T47D (cell line): ENCODE data around the gene OTUD4.

Experiments used
- DNase-seq, 2 experiments: peaks; one replicate each; pipeline versions ENCODE4 v3.0.0 to v3.0.0-alpha.2; 2011 to 2012; ENCODE audit warnings: low read depth in 1 of 2, low spot score in 1 of 2
- JUND ChIP-seq: IDR thresholded peaks from 2 replicates; pipeline ENCODE4 v1.6.1; 2012; ENCODE audit warnings: low read depth
- in situ Hi-C: cut with HindIII; loops from 2 replicates; pipeline ENCODE4 v1.10.0; 2016; ENCODE audit warnings: low sequenced_read_pairs, low pct_unique_long_range_greater_than_20kb

Gene OTUD4

DNA sequence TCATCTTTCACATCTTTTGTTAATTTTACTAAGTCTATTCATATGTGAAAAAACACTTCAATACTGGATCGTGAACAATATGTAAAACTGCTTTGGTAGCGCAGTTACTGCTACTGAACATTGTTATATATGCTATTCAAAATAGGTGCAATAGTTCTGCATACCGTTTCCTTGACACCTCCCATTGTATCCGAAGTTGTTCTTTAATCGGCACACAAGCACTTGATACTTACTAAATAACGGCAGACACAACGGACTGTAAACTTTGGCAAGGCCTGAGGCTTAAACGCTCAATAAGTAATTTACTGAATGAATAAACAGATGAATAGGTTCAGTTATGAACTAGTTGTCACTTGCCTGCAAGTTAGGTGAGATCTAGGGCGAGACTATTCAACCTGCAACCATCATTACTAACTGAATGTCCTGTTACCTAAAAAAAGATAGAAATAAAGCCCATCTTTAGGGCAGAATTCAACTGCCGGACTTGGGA, 83.0 kb downstream of the OTUD4 start:
- TF ChIP-seq JUND: no peak
- in situ Hi-C loops: no loop called here
- DNase-seq: no peak

DNA sequence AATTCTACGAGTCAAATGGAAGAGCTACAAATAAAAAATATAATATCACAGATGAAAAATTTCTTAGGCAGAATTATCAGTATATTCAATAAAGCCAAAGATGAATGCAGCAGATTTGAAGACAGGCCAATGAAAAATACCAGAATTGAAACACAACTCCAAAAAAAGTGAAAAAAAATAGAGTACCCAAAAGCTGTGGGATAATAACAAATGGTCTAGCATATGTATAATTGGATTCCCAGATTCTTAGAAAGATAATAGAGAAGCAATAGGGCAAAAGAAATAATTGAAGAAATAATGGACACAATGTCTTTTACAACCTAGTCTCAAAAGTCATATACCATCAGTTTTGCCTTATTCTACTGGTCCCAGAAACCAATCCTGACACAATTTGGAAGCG, 86.8 kb downstream of the OTUD4 start:
- no peak for DNase-seq
- in situ Hi-C loops: no loop called here
- no peak for TF ChIP-seq JUND

DNA sequence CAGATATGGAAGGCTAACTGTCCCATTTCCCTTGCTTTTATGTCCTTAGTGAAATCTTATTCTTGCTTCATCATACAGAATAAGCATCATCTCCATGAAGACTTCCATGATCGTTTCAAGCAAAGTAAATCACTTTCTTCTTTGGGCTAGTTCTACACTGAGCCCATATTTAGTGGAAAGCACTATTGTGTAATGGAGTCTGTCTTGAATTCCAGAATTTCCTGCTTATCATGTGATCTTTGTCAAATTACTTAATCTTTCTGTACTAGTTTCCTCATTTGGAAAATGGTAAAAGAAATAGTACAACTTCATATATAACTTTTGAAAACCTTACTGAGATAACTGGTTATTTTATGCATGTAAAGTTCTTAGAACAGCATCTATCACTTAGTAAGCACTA, 90.0 kb downstream of the OTUD4 start:
- in situ Hi-C loops: no loop called here
- no peak for TF ChIP-seq JUND
- DNase-seq: no peak

DNA sequence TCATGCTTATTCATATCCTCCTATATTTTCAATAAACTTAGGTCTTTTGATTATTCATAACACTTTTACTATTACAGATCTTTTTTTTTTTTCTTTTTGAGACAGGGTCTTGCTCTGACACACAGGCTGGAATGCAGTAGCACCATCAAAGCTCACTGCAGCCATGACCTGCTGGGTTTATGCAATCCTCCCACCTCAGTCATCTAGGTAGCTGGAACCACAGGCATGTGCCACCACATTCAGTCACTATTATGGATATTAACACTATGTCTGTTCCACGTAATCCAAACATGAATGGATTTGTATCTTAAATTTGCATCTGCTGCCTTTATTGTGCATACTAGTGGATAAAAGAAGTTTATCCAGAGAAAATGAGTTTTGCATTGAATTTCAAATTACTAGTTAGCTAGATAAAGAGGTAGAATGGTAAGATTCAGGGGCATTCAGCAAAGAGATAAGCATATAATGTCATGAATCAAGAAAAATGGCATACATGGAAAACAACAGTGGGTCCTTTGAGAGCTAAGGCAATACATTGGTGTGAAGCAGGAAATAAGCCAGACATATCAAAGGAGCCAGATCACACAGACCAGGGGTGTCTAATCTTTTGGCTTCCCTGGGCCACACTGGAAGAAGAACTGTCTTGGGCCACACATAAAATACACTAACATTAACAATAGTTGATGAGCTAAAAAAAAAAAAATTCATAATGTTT, 96.3 kb downstream of the OTUD4 start:
- no peak for DNase-seq
- in situ Hi-C loops: no loop called here

More for the DNA sequence above, 96.3 kb downstream of the OTUD4 start:
- no peak for TF ChIP-seq JUND
